GM12875 (cell line): ENCODE measurements around the gene CEP72.

ENCODE experiments used
- H3K4me3 ChIP-seq: one replicate; pipeline ENCODE4 v1.5.1; 2011; ENCODE audit warnings: low read depth, low read length, control low read depth
- TF ChIP-seq, protein P1 (sequence below): IDR thresholded peaks from 2 replicates; pipeline ENCODE4 v1.5.1; 2011; ENCODE audit warnings: low read depth, mild to moderate bottlenecking, control low read depth, inconsistent platforms, low read length, moderate library complexity, borderline replicate concordance; ENCODE audit not compliant: insufficient read depth

CEP72 gene

GRCh38 chr5:665541-665955 is 53.4 kb downstream of the CEP72 start:
- H3K4me3 ChIP-seq, result no peak overlapping the region
- TF ChIP-seq, protein P1, sequence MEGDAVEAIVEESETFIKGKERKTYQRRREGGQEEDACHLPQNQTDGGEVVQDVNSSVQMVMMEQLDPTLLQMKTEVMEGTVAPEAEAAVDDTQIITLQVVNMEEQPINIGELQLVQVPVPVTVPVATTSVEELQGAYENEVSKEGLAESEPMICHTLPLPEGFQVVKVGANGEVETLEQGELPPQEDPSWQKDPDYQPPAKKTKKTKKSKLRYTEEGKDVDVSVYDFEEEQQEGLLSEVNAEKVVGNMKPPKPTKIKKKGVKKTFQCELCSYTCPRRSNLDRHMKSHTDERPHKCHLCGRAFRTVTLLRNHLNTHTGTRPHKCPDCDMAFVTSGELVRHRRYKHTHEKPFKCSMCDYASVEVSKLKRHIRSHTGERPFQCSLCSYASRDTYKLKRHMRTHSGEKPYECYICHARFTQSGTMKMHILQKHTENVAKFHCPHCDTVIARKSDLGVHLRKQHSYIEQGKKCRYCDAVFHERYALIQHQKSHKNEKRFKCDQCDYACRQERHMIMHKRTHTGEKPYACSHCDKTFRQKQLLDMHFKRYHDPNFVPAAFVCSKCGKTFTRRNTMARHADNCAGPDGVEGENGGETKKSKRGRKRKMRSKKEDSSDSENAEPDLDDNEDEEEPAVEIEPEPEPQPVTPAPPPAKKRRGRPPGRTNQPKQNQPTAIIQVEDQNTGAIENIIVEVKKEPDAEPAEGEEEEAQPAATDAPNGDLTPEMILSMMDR, result no peak

- TF ChIP-seq, protein P1, result no peak
- H3K4me3 ChIP-seq, result no peak overlapping the region
These were observed 54.0 kb downstream of the CEP72 start for GRCh38 chr5:665956-666711.

DNA sequence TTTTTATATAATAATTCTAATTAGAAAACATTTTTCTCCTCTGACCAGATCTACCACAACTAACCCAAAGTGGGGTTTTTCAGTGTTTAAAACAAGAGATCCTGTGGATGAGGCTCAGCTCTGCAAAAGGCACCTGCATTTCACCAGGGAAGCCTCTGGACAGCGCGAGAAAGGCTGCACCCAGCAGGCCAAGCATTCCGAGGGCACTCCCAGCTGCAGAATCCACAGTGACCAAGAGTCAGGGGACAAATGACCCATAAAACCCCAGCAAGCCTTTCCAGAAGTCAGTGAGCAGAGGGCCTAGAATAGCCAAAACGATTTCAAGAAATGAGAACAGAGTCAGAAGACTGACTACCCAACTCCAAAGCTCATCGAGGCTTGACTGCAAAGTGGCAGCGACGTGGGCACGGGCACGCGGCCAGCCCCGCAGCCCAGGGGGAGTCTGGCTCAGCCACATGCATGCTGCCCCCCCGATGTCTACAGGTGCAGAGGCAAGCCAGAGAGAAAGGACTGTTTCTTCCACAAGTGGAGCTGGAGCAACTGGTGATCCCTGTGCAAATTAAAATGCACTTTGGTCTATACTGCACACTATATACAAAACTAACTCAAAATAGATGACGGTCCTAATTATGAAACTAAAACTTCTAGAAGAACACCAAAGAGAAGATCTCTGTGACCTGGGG is 54.8 kb downstream of the CEP72 start:
- TF ChIP-seq, protein P1, result no peak

GRCh38 chr5:668283-668995 is 56.3 kb downstream of the CEP72 start:
- TF ChIP-seq, protein P1, result no peak
- no peak overlapping the region for H3K4me3 ChIP-seq

More for the DNA sequence above, 54.8 kb downstream of the CEP72 start:
- no peak overlapping the region for H3K4me3 ChIP-seq

DNA sequence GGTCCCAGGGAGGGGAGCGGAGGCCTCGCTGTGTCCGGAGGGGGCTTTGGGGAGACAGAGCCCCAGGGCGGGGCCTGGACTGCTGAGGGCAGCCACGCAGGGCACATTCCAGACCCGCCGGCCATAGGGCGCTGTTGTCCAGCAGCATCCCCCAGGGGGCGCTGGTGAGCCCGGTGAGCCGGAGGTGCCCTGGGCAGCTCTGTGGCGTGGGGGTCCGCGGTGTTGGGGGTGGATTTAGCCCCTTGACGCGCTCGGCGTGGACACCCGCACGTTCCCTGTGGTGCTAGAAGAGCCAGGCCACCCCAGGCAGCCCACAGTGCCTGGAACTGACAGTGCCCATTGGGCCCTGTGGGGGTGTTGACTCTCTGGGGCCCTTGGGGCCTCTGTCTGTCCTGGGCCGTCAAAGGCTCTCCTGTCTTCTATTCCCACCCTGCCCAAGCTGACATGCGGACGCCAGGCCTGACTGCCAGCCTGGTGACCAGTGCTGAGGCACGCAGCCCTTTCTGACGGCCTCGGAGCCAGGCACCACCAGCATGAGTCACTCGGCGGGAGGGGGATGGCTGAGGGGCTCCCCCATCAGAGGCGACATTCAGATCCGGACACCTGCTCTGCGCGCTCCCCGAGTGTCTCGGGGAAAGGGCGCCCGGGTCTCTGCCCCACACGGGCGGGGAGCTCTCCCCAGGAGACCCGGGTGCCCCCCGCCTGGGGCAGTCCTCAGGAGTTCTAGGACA is 57.1 kb downstream of the CEP72 start:
- TF ChIP-seq, protein P1, result peak; percentile 74
- H3K4me3 ChIP-seq, result no peak overlapping the region

DNA sequence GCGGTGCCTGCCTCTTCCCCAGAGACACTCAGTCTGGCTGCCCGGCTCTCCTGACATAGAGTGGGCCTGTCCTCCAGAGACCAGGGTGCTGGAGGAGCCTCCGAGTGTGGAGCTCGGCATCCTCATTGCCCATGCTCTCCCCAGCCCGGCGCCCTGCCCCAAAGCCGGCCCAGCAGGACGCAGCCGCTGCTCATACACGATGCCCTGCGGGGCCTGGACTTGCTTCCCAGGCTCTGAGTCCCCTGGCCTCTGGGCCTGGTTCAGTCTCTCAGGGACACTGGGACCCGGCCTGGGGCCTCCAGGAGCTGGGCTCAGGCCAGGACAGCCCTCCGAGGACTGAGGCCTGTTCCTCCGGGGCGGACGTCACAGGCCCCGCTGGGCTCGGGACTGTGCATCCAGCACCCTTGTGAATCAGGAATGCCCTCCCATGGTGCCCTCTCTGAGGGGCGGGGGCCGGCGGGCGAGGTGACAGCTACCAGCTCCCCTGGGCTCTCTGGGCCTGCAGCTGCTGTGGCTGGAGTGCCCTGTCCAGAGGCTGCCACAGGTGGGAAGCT is 57.8 kb downstream of the CEP72 start:
- TF ChIP-seq, protein P1, result no peak
- H3K4me3 ChIP-seq, result no peak overlapping the region
